Measurements from ENCODE around the gene C16orf87. TPM values are rescaled to one million over a fixed set of nuclear protein-coding genes. Genes with fewer than 3 reads are reported as not detected.

The C16orf87 gene
- total RNA-seq, 4 donors from 2014 or later, result 5.1 to 13.3 (median 6.2) TPM

DNA sequence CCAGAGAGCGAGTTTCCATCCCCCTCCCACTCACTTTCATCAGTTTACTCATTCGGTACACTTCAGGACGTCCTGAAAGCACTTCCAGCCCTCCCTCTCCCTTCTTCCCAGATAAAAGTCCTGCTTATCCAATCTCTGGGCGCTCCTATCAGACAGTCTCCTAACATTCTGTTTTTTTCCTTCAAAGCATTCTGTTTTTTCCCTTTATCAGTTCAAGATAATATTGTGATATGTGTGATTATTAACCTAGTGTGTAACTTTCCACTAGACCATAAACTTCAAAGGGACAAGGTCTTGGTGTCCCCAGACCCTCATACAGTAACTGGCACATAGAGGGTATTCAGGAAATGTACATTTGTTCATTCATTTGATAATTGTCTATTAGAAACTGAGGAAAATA lies 24.4 kb upstream of the C16orf87 start:
- intact Hi-C loops (cut with DNase I), result no loop called here
- H3K27ac ChIP-seq, result no peak overlapping the region
- DNase-seq, result no peak
- H3K9me3 ChIP-seq, result no peaks in the 10 kb centered on the region
- 86 to 90% methylated on average over 4 of the region's 4 CpGs for WGBS, 2 donors
- H3K4me1 ChIP-seq, result no peaks in the 10 kb centered on the region
- TF ChIP-seq POLR2A (IDR thresholded peaks at IDR 0.05), result no peak
- TF ChIP-seq CTCF (IDR thresholded peaks at IDR 0.05), result no peak
- no peaks in the 10 kb centered on the region for H3K36me3 ChIP-seq
- H3K27me3 ChIP-seq, result no peaks in the 10 kb centered on the region
- no peak overlapping the region for H3K4me3 ChIP-seq (replicated peaks in 1 of 3)

GRCh38 chr16:46854846-46855245 lies 23.9 kb upstream of the C16orf87 start:
- WGBS, 2 donors, result 97 to 98% methylated on average over 2 of the region's 2 CpGs
- TF ChIP-seq CTCF (IDR thresholded peaks at IDR 0.05) (no peak), POLR2A (IDR thresholded peaks at IDR 0.05) (no peak)
- Histone ChIP-seq H3K4me1 (no peaks in the 10 kb centered on the region), H3K27ac (no peak overlapping the region), H3K4me3 (replicated peaks in 1 of 3) (no peak overlapping the region), H3K27me3 (no peaks in the 10 kb centered on the region), H3K36me3 (no peaks in the 10 kb centered on the region), H3K9me3 (no peaks in the 10 kb centered on the region)
- DNase-seq, result no peak
- intact Hi-C loops (cut with DNase I), result loop anchor here (5.0 kb wide), 1 partner anchor 72 kb away; no protein-coding TSS in a partner anchor

- H3K36me3 ChIP-seq, result no peaks in the 10 kb centered on the region
- DNase-seq, result peak; percentile 84 to 89
- no peaks in the 10 kb centered on the region for H3K9me3 ChIP-seq
- no peaks in the 10 kb centered on the region for H3K27me3 ChIP-seq
- peak; percentile 44 to 94 (median 79) for TF ChIP-seq CTCF (IDR thresholded peaks at IDR 0.05)
- TF ChIP-seq POLR2A (IDR thresholded peaks at IDR 0.05), result peak in 1 of 2 donors; percentile 4
- WGBS, 2 donors, result 15 to 17% methylated on average over 5 of the region's 5 CpGs
- intact Hi-C loops (cut with DNase I), result loop anchor here (2.0 to 5.0 kb wide), 2 partner anchors 55 to 73 kb away; no protein-coding TSS in a partner anchor
- no peak overlapping the region for H3K27ac ChIP-seq
- no peaks in the 10 kb centered on the region for H3K4me1 ChIP-seq
- no peak overlapping the region for H3K4me3 ChIP-seq (replicated peaks in 1 of 3)
Measured at GRCh38 chr16:46853713-46854443, 22.9 kb upstream of the C16orf87 start.

- intact Hi-C loops (cut with DNase I), result loop anchor here (2.0 to 5.0 kb wide), 2 partner anchors 57 to 75 kb away; no protein-coding TSS in a partner anchor
- TF ChIP-seq CTCF (IDR thresholded peaks at IDR 0.05) (no peak), POLR2A (IDR thresholded peaks at IDR 0.05) (no peak)
- H3K9me3 ChIP-seq, result no peaks in the 10 kb centered on the region
- WGBS, 2 donors, result 64 to 68% methylated on average over 3 of the region's 3 CpGs
- no peak overlapping the region for H3K4me3 ChIP-seq (replicated peaks in 1 of 3)
- DNase-seq, result no peak
- H3K27ac ChIP-seq, result no peak overlapping the region
- no peaks in the 10 kb centered on the region for H3K27me3 ChIP-seq
- H3K4me1 ChIP-seq, result no peaks in the 10 kb centered on the region
- no peaks in the 10 kb centered on the region for H3K36me3 ChIP-seq
Measured at GRCh38 chr16:46852130-46852529, 21.1 kb upstream of the C16orf87 start.
